Astrocyte of the spinal cord (primary cell): ENCODE data around the gene ADAD2.
"Not testable (repeated sequence)": the region's sequence is repeated elsewhere in the genome, so short reads cannot be mapped to it uniquely, and the experiment has no call there.

ENCODE experiments used
- DNase-seq: peaks from one replicate; pipeline ENCODE4 v3.0.0; 2011; ENCODE audit warnings: low read depth, low spot score
- H3K4me3 ChIP-seq: 2 replicates; pipeline ENCODE4 v1.5.1; 2011; ENCODE audit warnings: low read depth, mild to moderate bottlenecking, low read length, moderate library complexity
- in situ Hi-C: cut with HindIII; loops from 2 replicates; pipeline ENCODE4 v1.10.0; 2017; ENCODE audit warnings: low sequenced_read_pairs
- TF ChIP-seq, protein P1 (sequence below): IDR thresholded peaks from 2 replicates; pipeline ENCODE4 v1.5.1; 2012; ENCODE audit warnings: low read depth, mild to moderate bottlenecking, low read length, inconsistent platforms

Gene ADAD2

DNA sequence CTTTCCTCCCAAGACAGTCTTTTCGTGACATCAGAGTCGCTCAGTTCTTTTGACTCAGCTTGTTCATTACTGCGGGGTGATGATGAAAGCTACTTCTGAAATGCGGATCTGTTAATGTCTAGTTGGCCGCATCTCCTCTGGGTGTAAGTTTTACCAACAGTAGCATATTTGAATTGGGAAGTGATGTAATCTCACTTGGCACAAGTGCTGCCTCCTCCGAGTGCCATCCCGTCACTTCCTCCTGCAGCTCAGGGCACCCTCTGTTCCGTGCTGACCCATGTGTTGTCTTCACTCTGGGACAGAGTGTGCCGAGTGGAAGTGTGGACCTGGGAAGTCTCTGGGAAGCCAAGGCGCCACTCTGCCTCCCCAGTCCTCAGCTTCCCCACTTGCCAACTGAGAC, 8.9 kb downstream of the ADAD2 start:
- in situ Hi-C loops, result no loop called here
- TF ChIP-seq, protein P1, sequence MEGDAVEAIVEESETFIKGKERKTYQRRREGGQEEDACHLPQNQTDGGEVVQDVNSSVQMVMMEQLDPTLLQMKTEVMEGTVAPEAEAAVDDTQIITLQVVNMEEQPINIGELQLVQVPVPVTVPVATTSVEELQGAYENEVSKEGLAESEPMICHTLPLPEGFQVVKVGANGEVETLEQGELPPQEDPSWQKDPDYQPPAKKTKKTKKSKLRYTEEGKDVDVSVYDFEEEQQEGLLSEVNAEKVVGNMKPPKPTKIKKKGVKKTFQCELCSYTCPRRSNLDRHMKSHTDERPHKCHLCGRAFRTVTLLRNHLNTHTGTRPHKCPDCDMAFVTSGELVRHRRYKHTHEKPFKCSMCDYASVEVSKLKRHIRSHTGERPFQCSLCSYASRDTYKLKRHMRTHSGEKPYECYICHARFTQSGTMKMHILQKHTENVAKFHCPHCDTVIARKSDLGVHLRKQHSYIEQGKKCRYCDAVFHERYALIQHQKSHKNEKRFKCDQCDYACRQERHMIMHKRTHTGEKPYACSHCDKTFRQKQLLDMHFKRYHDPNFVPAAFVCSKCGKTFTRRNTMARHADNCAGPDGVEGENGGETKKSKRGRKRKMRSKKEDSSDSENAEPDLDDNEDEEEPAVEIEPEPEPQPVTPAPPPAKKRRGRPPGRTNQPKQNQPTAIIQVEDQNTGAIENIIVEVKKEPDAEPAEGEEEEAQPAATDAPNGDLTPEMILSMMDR, result no peak
- H3K4me3 ChIP-seq, result no peak overlapping the region
- DNase-seq, result no peak

GRCh38 chr16:84204551-84204950, 13.6 kb downstream of the ADAD2 start:
- in situ Hi-C loops, DNase-seq: not testable (repeated sequence)

DNA sequence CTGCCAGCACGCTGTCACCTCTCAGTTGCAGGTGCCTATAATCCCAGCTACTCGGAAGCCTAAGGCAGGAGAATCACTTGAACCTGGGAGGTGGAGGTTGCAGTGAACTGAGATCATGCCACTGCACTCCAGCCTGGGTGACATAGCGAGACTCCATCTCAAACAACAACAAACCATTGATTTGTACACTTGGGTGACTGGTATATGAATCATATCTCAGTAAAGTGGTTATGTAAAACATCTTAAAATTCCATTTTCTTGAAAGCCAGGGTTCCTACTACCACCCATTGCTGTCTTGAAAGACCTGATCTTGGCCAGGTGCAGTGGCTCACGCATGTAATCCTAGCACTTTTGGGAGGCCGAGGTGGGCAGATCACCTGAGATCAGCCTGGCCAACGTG, 14.2 kb downstream of the ADAD2 start:
- H3K4me3 ChIP-seq, in situ Hi-C loops, DNase-seq: not testable (repeated sequence)

More at GRCh38 chr16:84204551-84204950, 13.6 kb downstream of the ADAD2 start:
- H3K4me3 ChIP-seq, result not testable (repeated sequence)

DNA sequence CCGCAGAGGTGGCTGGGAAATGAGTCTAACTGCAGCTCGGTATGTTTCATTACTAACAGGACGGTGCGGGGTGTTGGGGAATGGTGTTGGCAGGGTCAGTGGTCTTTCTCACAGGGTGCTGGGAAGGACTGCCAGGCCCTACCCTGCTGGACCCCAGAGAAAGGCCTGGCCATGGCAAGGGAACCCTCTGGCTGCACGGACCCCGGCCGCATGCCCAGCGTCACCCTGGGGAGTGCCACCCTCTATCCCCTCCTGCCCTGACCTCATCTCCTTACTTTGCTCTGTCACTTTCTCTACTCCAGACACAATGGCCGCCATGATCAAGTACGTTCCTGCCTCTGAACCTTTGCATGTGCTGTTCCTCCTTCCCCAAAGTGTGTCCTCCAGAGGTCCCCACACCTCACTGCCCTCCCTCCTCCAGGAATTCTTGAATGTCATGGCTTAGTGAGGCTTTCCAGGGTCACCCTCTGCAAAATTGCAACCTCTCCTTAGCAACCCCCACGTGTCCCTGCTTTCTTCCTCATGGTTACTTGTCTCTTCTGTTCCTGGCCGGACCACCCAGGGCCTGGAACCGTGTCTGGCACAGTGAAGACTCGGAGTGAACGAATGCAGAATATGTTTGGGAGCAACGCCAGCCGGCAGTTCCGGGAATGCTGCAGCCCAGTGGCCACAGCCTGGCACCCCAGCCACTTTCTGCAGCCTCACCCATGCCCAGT, 15.2 kb downstream of the ADAD2 start:
- no peak for DNase-seq
- TF ChIP-seq, protein P1, result no peak
- in situ Hi-C loops, result no loop called here
- H3K4me3 ChIP-seq, result no peak overlapping the region

DNA sequence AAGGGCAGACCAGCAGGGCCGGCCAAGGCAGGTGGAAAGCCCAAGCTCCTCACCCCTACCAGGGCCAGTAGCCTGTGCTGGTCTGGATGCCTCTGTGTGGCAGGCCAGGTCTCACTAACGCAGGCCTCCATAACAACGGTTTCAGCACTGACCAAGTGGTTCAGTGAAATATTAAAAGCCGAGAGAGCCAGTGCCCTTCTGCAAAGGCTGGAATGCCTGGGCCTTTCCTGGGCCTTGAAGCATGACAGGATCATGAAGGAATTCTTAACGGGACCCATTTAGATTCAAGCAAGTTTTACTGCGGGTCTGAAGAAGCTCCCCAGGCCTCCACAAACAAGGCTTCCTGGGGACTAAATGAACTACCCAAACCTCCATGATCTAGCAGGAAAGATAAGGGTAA, 16.3 kb downstream of the ADAD2 start:
- in situ Hi-C loops, result no loop called here
- no peak overlapping the region for H3K4me3 ChIP-seq
- TF ChIP-seq, protein P1, result no peak
- no peak for DNase-seq

DNA sequence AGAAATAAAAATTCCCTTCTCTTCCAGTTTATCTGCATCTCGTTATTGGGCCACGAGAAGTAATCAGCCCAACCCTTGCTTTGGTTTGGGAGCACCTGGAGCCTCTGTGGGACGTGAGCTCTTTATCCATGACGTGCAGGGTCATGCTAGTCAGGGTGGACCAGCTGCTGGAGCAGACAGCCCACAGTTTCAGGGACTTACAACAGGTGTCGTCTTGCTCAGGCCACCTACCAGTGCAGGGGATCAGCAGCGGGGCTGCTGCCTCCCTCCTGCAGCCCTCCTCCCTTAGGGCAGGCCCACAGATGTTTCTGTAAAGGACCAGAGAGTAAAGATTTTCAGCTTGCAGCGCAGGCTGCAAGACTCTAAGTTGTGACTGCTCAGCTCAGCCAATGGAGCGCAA, 16.9 kb downstream of the ADAD2 start:
- DNase-seq, result no peak
- in situ Hi-C loops, result no loop called here
- no peak overlapping the region for H3K4me3 ChIP-seq
- TF ChIP-seq, protein P1, result no peak

GRCh38 chr16:84209989-84210388, 19.0 kb downstream of the ADAD2 start:
- DNase-seq, result no peak
- H3K4me3 ChIP-seq, result no peak overlapping the region
- in situ Hi-C loops, result no loop called here
- TF ChIP-seq, protein P1, result peak; percentile 5

DNA sequence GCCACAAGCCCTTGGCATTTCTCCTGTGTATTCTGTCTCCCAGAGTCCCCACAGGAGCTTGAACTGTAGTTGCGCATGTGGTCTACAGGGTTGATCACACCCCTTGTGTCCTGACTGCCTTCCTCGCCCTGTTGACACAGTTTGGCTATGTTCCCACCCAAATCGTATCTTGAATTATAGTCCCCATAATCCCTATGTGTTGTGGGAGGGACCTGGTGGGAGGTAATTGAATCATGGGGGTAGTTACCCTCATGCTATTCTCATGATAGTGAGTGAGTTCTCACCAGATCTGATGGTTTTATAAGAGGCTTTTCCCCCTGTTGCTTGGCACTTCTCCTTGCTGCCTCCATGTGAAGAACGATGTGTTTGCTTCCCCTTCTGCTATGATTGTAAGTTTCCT, 21.2 kb downstream of the ADAD2 start:
- TF ChIP-seq, protein P1, result no peak
- DNase-seq, result no peak
- no peak overlapping the region for H3K4me3 ChIP-seq
- in situ Hi-C loops, result no loop called here
